GM18951 (cell line): ENCODE measurements around the gene KCNJ1.

Experiments
- POLR2A ChIP-seq: IDR thresholded peaks from 4 replicates; pipeline ENCODE4 v1.6.1; 2011; ENCODE audit warnings: mild to moderate bottlenecking; ENCODE audit not compliant: insufficient read length, insufficient read depth; ENCODE audit errors: extremely low read depth
- in situ Hi-C: fragments of 300-500 bp; cut with MboI; formaldehyde crosslinking; loops from one replicate; pipeline ENCODE4 v1.12.0; 2022; ENCODE audit warnings: low sequenced_read_pairs, mixed read lengths, inconsistent platforms; ENCODE audit not compliant: unreplicated experiment

KCNJ1 gene

GRCh38 chr11:128867277-128867676 is at the start of gene KCNJ1:
Gene KCNJ1 (minus strand): TSS chr11:128867296. CDS start chr11:128840243, 27,053 bp downstream.
- in situ Hi-C loops, result no loop called here
- TF ChIP-seq POLR2A, result no peak

GRCh38 chr11:128916681-128917080 is 49.6 kb upstream of the KCNJ1 start:
- TF ChIP-seq POLR2A, result no peak
- in situ Hi-C loops, result no loop called here

GRCh38 chr11:128916037-128916572 is 49.0 kb upstream of the KCNJ1 start:
- in situ Hi-C loops, result no loop called here
- TF ChIP-seq POLR2A, result no peak

GRCh38 chr11:128915149-128915521 is 48.0 kb upstream of the KCNJ1 start:
- no peak for TF ChIP-seq POLR2A
- in situ Hi-C loops, result no loop called here

GRCh38 chr11:128914216-128915148 is 47.4 kb upstream of the KCNJ1 start:
- TF ChIP-seq POLR2A, result no peak
- in situ Hi-C loops, result no loop called here

GRCh38 chr11:128913806-128914205 is 46.7 kb upstream of the KCNJ1 start:
- TF ChIP-seq POLR2A, result no peak
- in situ Hi-C loops, result no loop called here

GRCh38 chr11:128911701-128912100 is 44.6 kb upstream of the KCNJ1 start:
- in situ Hi-C loops, result no loop called here
- no peak for TF ChIP-seq POLR2A

GRCh38 chr11:128911239-128911638 is 44.1 kb upstream of the KCNJ1 start:
- TF ChIP-seq POLR2A, result no peak
- in situ Hi-C loops, result no loop called here

- in situ Hi-C loops, result no loop called here
- no peak for TF ChIP-seq POLR2A
These were observed 43.5 kb upstream of the KCNJ1 start for GRCh38 chr11:128910576-128910975.

- TF ChIP-seq POLR2A, result no peak
- in situ Hi-C loops, result no loop called here
These were observed 42.5 kb upstream of the KCNJ1 start for GRCh38 chr11:128909438-128910125.

GRCh38 chr11:128908391-128909246 is 41.5 kb upstream of the KCNJ1 start:
- in situ Hi-C loops, result no loop called here
- TF ChIP-seq POLR2A, result no peak

GRCh38 chr11:128907585-128907984 is 40.5 kb upstream of the KCNJ1 start:
- TF ChIP-seq POLR2A, result no peak
- in situ Hi-C loops, result no loop called here

GRCh38 chr11:128906185-128907050 is 39.3 kb upstream of the KCNJ1 start:
- TF ChIP-seq POLR2A, result no peak
- in situ Hi-C loops, result no loop called here
